Ishikawa (cell line): ENCODE results near the gene CEND1.

Experiments
- CEBPB ChIP-seq: IDR thresholded peaks from 2 replicates; pipeline ENCODE4 v1.6.1; 2012
- CREB1 ChIP-seq: IDR thresholded peaks from 2 replicates; pipeline ENCODE4 v1.6.1; 2012; ENCODE audit warnings: low read depth
- EGR1 ChIP-seq: IDR thresholded peaks from 2 replicates; pipeline ENCODE4 v1.6.1; 2012
- EP300 ChIP-seq: IDR thresholded peaks from 2 replicates; pipeline ENCODE4 v1.6.1; 2012; ENCODE audit warnings: borderline replicate concordance
- FOXM1 ChIP-seq: IDR thresholded peaks from 2 replicates; pipeline ENCODE4 v1.6.1; 2012; ENCODE audit warnings: low read depth, borderline replicate concordance
- MAX ChIP-seq: IDR thresholded peaks from 2 replicates; pipeline ENCODE4 v1.6.1; 2012
- NFIC ChIP-seq: IDR thresholded peaks from 2 replicates; pipeline ENCODE4 v1.6.1; 2012
- RAD21 ChIP-seq: IDR thresholded peaks from 2 replicates; pipeline ENCODE4 v1.6.1; 2012; ENCODE audit warnings: low read depth
- REST ChIP-seq: IDR thresholded peaks from 2 replicates; pipeline ENCODE4 v1.6.1; 2012; ENCODE audit warnings: low read depth, mild to moderate bottlenecking
- TAF1 ChIP-seq: IDR thresholded peaks from 2 replicates; pipeline ENCODE4 v1.6.1; 2012; ENCODE audit warnings: low read depth, mild to moderate bottlenecking
- TCF12 ChIP-seq: IDR thresholded peaks from 2 replicates; pipeline ENCODE4 v1.6.1; 2012; ENCODE audit warnings: low read depth
- TEAD4 ChIP-seq: IDR thresholded peaks from 2 replicates; pipeline ENCODE4 v1.6.1; 2012
- USF1 ChIP-seq: IDR thresholded peaks from 2 replicates; pipeline ENCODE4 v1.6.1; 2012
- YY1 ChIP-seq: IDR thresholded peaks from 2 replicates; pipeline ENCODE4 v1.6.1; 2012; ENCODE audit warnings: low read depth
- ZBTB7A ChIP-seq: IDR thresholded peaks from 2 replicates; pipeline ENCODE4 v1.6.1; 2012; ENCODE audit warnings: low read depth

CEND1 gene

GRCh38 chr11:826227-826621, 36.3 kb upstream of the CEND1 start:
- TF ChIP-seq EGR1: no peak
- TF ChIP-seq NFIC: no peak
- TF ChIP-seq ZBTB7A: no peak
- TF ChIP-seq CREB1: no peak
- TF ChIP-seq REST: no peak
- no peak for TF ChIP-seq TEAD4

- TF ChIP-seq CEBPB (no peak), YY1 (no peak), FOXM1 (no peak), USF1 (no peak), REST (no peak), MAX (no peak), EP300 (no peak), TEAD4 (no peak), ZBTB7A (no peak)
These were observed 35.7 kb upstream of the CEND1 start for GRCh38 chr11:825366-826226.

GRCh38 chr11:824942-825341, 35.1 kb upstream of the CEND1 start:
- TF ChIP-seq TEAD4: no peak
- TF ChIP-seq CREB1: no peak
- TF ChIP-seq YY1: no peak
- TF ChIP-seq TAF1: no peak
- no peak for TF ChIP-seq EGR1
- TF ChIP-seq REST: no peak
- TF ChIP-seq RAD21: no peak

- TF ChIP-seq REST: no peak
- TF ChIP-seq ZBTB7A: no peak
- TF ChIP-seq EGR1: no peak
- no peak for TF ChIP-seq FOXM1
- no peak for TF ChIP-seq TCF12
- no peak for TF ChIP-seq TAF1
These were observed 34.5 kb upstream of the CEND1 start for GRCh38 chr11:824292-824880.
